HCT116 (cell line): ENCODE results near the gene RAPGEF3. TPM values are rescaled to one million over a fixed set of nuclear protein-coding genes. Genes with fewer than 3 reads are reported as not detected.

Source experiments
- ATAC-seq: fragments of 200-7000 bp; cut with Tn5 transposase; 2 replicates; pipeline ENCODE4 v1.9.1; 2020; ENCODE audit warnings: mild to moderate bottlenecking, moderate library complexity
- BruUV-seq: library from RNA; stranded (reverse); fragments of 400-500 nt; replicated peaks from 2 replicates; lab custom pipeline; 2021; lab: Mats Ljungman, UMichigan
- CTCF ChIA-PET: fragments of 300-600 bp; sonication (Branson Sonifier 250); formaldehyde crosslinking; loops from one replicate; lab custom pipeline; 2021; ENCODE audit warnings: antibody characterized with exemption; lab: Charles Lee
- POLR2A ChIA-PET: fragments of 300-600, 350-600 bp; sonication (Branson Sonifier 250); formaldehyde crosslinking; loops from one replicate; lab custom pipeline; 2021; ENCODE audit warnings: antibody characterized with exemption; lab: Charles Lee
- RAD21 ChIA-PET, 2 experiments: fragments of 300-600 bp; sonication (Branson Sonifier 250); formaldehyde crosslinking; loops; one replicate each; lab custom pipeline; 2023; ENCODE audit warnings: low total read pairs in 2 of 2; ENCODE audit not compliant: uncharacterized antibody in 2 of 2, unreplicated experiment in 2 of 2, low non-redundant PET in 1 of 2; lab: Charles Lee
- DNase-seq: peaks from one replicate; pipeline ENCODE4 v3.0.0-alpha.2; 2010; ENCODE audit warnings: low read depth, low spot score
- H2AFZ ChIP-seq: fragments of 200-600 bp; shearing (Covaris generic), sonication (generic); 2 replicates; pipeline ENCODE4 v1.6.1; 2017; ENCODE audit warnings: low read depth, mixed run types, mixed read lengths, antibody characterized with exemption, low read length; ENCODE audit not compliant: poor library complexity, severe bottlenecking
- H3K27ac ChIP-seq: 2 replicates; pipeline ENCODE4 v1.5.1; 2012; ENCODE audit warnings: low read depth, low read length
- H3K27me3 ChIP-seq: fragments of 200-600 bp; sonication (generic); 2 replicates; pipeline ENCODE4 v1.6.1; 2016; ENCODE audit warnings: mixed run types, low read length, mixed read lengths; ENCODE audit not compliant: insufficient read depth
- H3K36me3 ChIP-seq, 2 experiments: fragments of 200-500 bp in 1 of 2; fragments of 200-600 bp in 1 of 2; sonication (Bioruptor generic) in 1 of 2; sonication (generic) in 1 of 2; 2 replicates each; pipeline versions ENCODE4 v1.5.1 to v1.6.1; 2014 to 2016; ENCODE audit warnings: low read length in 2 of 2, inconsistent platforms in 1 of 2, mixed read lengths in 1 of 2, mixed run types in 1 of 2; ENCODE audit not compliant: insufficient read depth in 2 of 2, control insufficient read depth in 1 of 2
- H3K4me1 ChIP-seq, 2 experiments: fragments of 200-600 bp in 1 of 2; sonication (generic) in 1 of 2; 2 replicates each; pipeline versions ENCODE4 v1.5.1 to v1.6.1; 2012 to 2017; ENCODE audit warnings: low read length in 2 of 2, inconsistent platforms in 1 of 2, mild to moderate bottlenecking in 1 of 2, mixed read lengths in 1 of 2, mixed run types in 1 of 2, moderate library complexity in 1 of 2; ENCODE audit not compliant: insufficient read depth in 2 of 2, control insufficient read depth in 1 of 2
- H3K4me2 ChIP-seq: fragments of 200-600 bp; sonication (generic); 2 replicates; pipeline ENCODE4 v1.6.1; 2017; ENCODE audit warnings: mixed run types, low read length, mixed read lengths
- H3K4me3 ChIP-seq, 2 experiments: fragments of 200-600 bp in 1 of 2; sonication (generic) in 1 of 2; replicated peaks in 1 of 2; 2 replicates each; pipeline ENCODE4 v1.5.1; 2011 to 2016; ENCODE audit warnings: low read length in 2 of 2, control low read depth in 1 of 2, low read depth in 1 of 2, mild to moderate bottlenecking in 1 of 2, mixed read lengths in 1 of 2, mixed run types in 1 of 2
- H3K79me2 ChIP-seq: fragments of 200-600 bp; sonication (generic); 2 replicates; pipeline ENCODE4 v1.6.1; 2017; ENCODE audit warnings: mild to moderate bottlenecking, mixed run types, low read length, moderate library complexity, mixed read lengths; ENCODE audit not compliant: insufficient read depth
- H3K9ac ChIP-seq: fragments of 200-600 bp; sonication (generic); 2 replicates; pipeline ENCODE4 v1.6.1; 2016; ENCODE audit warnings: low read length, mixed read lengths
- H3K9me2 ChIP-seq: fragments of 200-600 bp; sonication (generic), shearing (Covaris generic); 2 replicates; pipeline ENCODE4 v1.6.1; 2017; ENCODE audit warnings: mixed run types, mild to moderate bottlenecking, moderate library complexity; ENCODE audit not compliant: insufficient read depth
- H3K9me3 ChIP-seq, 2 experiments: fragments of 200-500 bp in 1 of 2; fragments of 200-600 bp in 1 of 2; sonication (Bioruptor generic) in 1 of 2; sonication (generic) in 1 of 2; 2 replicates each; pipeline ENCODE4 v1.6.1; 2014 to 2017; ENCODE audit warnings: low read length in 2 of 2, mixed read lengths in 2 of 2, inconsistent platforms in 1 of 2, low read depth in 1 of 2, mild to moderate bottlenecking in 1 of 2, mixed run types in 1 of 2, moderate library complexity in 1 of 2; ENCODE audit not compliant: control insufficient read depth in 1 of 2, insufficient read depth in 1 of 2
- H4K20me1 ChIP-seq: fragments of 200-600 bp; sonication (generic), shearing (Covaris generic); 2 replicates; pipeline ENCODE4 v1.6.1; 2017; ENCODE audit warnings: mixed run types, mild to moderate bottlenecking, moderate library complexity; ENCODE audit not compliant: insufficient read depth
- CEBPB ChIP-seq: IDR thresholded peaks from 2 replicates; pipeline ENCODE4 v1.6.1; 2012; ENCODE audit warnings: low read depth
- CTCF ChIP-seq, 3 experiments: fragments of 200-600 bp in 1 of 3; sonication (generic) in 1 of 3; IDR thresholded peaks in 2 of 3; conservative IDR thresholded peaks in 1 of 3; 2 replicates each; pipeline ENCODE4 v1.5.1; 2012 to 2017; ENCODE audit warnings: low read depth in 2 of 3, low read length in 2 of 3, antibody characterized with exemption in 1 of 3, borderline replicate concordance in 1 of 3, control low read depth in 1 of 3, mild to moderate bottlenecking in 1 of 3, mixed read lengths in 1 of 3, mixed run types in 1 of 3, moderate library complexity in 1 of 3; ENCODE audit not compliant: insufficient read depth in 1 of 3
- JUND ChIP-seq: IDR thresholded peaks from 2 replicates; pipeline ENCODE4 v1.6.1; 2012
- POLR2A ChIP-seq: IDR thresholded peaks from 2 replicates; pipeline ENCODE4 v1.7.0; 2011; ENCODE audit warnings: borderline replicate concordance; ENCODE audit not compliant: insufficient read depth, insufficient read length; ENCODE audit errors: extremely low read depth
- POLR2AphosphoS5 ChIP-seq: IDR thresholded peaks from 2 replicates; pipeline ENCODE4 v1.6.1; 2011; ENCODE audit warnings: mild to moderate bottlenecking, low read depth, low read length, moderate library complexity
- RAD21 ChIP-seq: IDR thresholded peaks from 2 replicates; pipeline ENCODE4 v1.6.1; 2012; ENCODE audit warnings: low read depth, mild to moderate bottlenecking
- SIN3A ChIP-seq: IDR thresholded peaks from 2 replicates; pipeline ENCODE4 v1.6.1; 2012; ENCODE audit warnings: low read depth
- SP1 ChIP-seq: IDR thresholded peaks from 2 replicates; pipeline ENCODE4 v1.6.1; 2012; ENCODE audit warnings: low read depth
- TCF7L2 ChIP-seq: IDR thresholded peaks from 2 replicates; pipeline ENCODE4 v1.7.0; 2011; ENCODE audit warnings: borderline replicate concordance, inconsistent platforms; ENCODE audit not compliant: insufficient read depth, insufficient read length; ENCODE audit errors: extremely low read depth
- ZFX ChIP-seq: fragments of 450-650 bp; IDR thresholded peaks from 2 replicates; pipeline ENCODE4 v1.6.1; 2017
- ZNF274 ChIP-seq: fragments of 200-500 bp; sonication (Bioruptor generic); IDR thresholded peaks from 2 replicates; pipeline ENCODE4 v1.6.1; 2014; ENCODE audit warnings: mild to moderate bottlenecking, low read depth, low read length, inconsistent platforms
- intact Hi-C: fragments of 100-400 bp; cut with micrococcal nuclease; formaldehyde crosslinking; loops from 2 replicates; pipeline ENCODE4 v1.10.0; 2022
- total RNA-seq: library from RNA; stranded (reverse); gene quantifications from one replicate; pipeline ENCODE4 v1.2.1, GENCODE V29; 2021; ENCODE audit not compliant: unreplicated experiment
- TF ChIP-seq, protein P1 (sequence below): IDR thresholded peaks from 2 replicates; pipeline ENCODE4 v1.6.1; 2012

RAPGEF3 gene
- total RNA-seq, 1 experiment from 2014 or later: 1.8 TPM

GRCh38 chr12:47805417-47805816 is 46.7 kb upstream of the RAPGEF3 start:
- POLR2A ChIA-PET: no interaction called here

More at GRCh38 chr12:47805417-47805816, 46.7 kb upstream of the RAPGEF3 start:
- Histone ChIP-seq H3K79me2 (peaks cover 46% of the 10 kb centered on the region), H3K27me3 (no peaks in the 10 kb centered on the region), H3K4me2 (no peak overlapping the region), H3K4me1 (peaks cover 17 to 28% of the 10 kb centered on the region in 2 experiments; a peak in 3 of 4 replicates), H3K36me3 (no peaks in the 10 kb centered on the region), H4K20me1 (no peaks in the 10 kb centered on the region), H3K9me3 (no peaks in the 10 kb centered on the region), H3K4me3 (no peak overlapping the region), H2AFZ (no peak overlapping the region), H3K9me2 (no peaks in the 10 kb centered on the region), H3K9ac (no peak overlapping the region), H3K27ac (no peak overlapping the region)
- ChIA-PET CTCF (no interaction called here), RAD21 (no interaction called here)
- BruUV-seq: no TSS peak
- DNase-seq (no peak), ATAC-seq (no peak)
- intact Hi-C loops: no loop called here
- TF ChIP-seq CEBPB (no peak), POLR2A (no peak), POLR2AphosphoS5 (no peak), ZNF274 (no peak), CTCF (IDR thresholded peaks at IDR 0.05 in 2 of 3, conservative IDR thresholded peaks at IDR 0.05 in 1 of 3; ENCODE audit: borderline replicate concordance in 1 of 3, insufficient read depth in 1 of 3, low read depth in 2 of 3, low read length in 2 of 3) (no peak), SIN3A (no peak), RAD21 (no peak), JUND (no peak), ZFX (no peak), TCF7L2 (no peak), SP1 (no peak)
- TF ChIP-seq, protein P1, sequence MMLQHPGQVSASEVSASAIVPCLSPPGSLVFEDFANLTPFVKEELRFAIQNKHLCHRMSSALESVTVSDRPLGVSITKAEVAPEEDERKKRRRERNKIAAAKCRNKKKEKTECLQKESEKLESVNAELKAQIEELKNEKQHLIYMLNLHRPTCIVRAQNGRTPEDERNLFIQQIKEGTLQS: no peak
